Left lobe of liver (tissue), 2 donors: Measurements from ENCODE around the gene TMEM114. TPM values are rescaled to one million over a fixed set of nuclear protein-coding genes. Genes with fewer than 3 reads are reported as not detected.

Source experiments
- ATAC-seq: fragments of 200-7000 bp; cut with Tn5 transposase; one replicate; pipeline ENCODE4 v1.9.1; 2020; ENCODE audit warnings: mild to moderate bottlenecking, moderate library complexity
- DNase-seq: peaks from one replicate; pipeline ENCODE4 v3.0.0-alpha.2; 2020; ENCODE audit warnings: low spot score
- total RNA-seq: library from RNA; stranded (reverse); gene quantifications from one replicate; pipeline ENCODE4 v1.2.1, GENCODE V29; 2021
- donor health status: DM: no; HTN: no; CAD: no; lungs with moderate emphysema.
- donor health status: DM: no; HTN: yes; CAD: no.

Gene TMEM114
- total RNA-seq, 1 donor from 2014 or later: not detected

DNA sequence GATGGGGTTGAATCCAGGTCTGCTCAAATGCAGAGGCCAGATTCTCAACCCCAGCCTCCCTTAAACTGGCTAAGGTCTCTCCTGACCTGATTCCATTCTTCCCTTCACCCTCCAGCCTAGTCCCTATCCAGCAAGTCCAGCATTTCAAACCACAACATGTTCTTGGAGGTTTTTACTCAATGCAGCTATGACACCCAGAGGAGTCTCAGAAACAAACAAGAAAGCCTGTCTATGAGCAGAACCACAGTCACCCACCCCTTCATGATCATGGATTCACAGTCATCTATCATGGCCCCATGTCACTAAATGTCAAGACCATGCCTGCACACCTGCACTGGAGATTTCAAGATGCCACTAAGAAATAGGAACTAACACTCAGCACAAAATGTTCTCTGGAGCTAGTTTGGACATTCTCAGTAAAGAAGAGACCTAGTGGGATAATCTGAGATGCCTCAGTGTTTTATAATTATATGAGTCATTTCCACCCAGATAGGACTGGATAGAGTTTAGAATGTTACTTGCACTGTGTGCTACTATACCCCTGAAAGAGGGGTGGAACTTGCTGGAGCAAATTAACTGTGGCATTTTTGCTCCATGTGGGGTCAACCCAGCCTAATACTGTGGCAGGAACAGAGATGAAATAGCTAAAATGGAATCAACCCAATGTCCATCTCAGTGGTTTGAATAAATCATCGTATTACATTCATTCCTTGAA is 21.7 kb upstream of the TMEM114 start:
- no peak for ATAC-seq
- no peak for DNase-seq

DNA sequence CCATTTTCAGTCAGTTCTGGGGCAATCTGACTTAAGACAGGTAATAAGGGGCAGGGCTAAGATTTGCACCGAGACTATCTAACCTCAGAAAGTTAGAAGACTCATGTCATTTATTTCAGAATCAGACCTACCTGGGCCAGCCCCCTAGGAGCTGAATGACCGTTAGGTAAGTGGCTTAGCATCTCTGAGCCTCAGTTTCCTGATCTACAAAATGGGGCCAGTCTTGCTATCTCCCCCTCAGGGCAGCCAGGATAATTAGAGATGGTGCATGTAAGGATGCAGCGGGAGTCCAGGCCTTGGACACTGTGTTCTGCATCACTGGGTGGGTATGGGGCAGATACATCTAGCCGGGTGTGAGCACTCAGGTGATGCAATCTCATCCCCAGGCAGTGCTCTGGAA is 20.8 kb upstream of the TMEM114 start:
- ATAC-seq (no peak), DNase-seq (no peak)

DNA sequence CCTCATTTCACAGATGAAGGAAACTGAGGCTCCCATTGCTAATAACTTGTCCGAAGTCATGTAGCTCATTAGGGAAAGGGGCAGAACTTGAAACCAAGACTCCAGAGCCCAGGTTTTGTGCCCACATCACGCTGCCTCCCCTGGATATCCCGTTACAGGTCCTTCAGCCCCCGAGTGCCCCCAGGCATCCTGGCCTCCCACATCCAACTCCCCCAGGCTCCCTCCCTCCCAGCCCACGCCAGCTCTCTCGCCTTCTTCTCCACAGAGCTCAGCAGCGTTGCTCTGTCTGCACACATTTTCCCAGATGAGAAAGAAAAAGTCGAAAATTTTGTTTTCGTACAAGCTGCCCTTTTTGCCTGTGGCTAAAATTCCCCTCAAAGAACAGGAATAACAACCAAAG is 16.9 kb upstream of the TMEM114 start:
- DNase-seq: no peak
- ATAC-seq: no peak

DNA sequence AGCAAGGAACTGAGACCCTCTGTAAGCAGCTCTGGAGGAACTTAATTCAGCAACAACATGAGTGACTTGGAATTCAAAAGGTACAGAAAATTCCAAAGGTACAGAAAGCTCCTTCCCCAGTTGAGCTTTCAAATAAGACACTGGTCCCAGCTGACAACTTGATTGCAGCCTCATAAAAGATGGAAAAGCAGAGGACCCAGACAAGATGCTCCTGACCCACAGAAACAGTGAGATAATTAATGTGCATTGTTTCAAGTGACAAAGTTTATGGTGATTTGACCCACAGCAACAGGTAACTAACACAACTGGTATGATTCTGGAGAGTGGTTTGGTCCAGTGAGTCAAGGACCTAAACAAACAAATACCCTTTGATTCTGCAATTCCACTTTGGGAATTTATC is 15.2 kb upstream of the TMEM114 start:
- DNase-seq: no peak
- no peak for ATAC-seq

DNA sequence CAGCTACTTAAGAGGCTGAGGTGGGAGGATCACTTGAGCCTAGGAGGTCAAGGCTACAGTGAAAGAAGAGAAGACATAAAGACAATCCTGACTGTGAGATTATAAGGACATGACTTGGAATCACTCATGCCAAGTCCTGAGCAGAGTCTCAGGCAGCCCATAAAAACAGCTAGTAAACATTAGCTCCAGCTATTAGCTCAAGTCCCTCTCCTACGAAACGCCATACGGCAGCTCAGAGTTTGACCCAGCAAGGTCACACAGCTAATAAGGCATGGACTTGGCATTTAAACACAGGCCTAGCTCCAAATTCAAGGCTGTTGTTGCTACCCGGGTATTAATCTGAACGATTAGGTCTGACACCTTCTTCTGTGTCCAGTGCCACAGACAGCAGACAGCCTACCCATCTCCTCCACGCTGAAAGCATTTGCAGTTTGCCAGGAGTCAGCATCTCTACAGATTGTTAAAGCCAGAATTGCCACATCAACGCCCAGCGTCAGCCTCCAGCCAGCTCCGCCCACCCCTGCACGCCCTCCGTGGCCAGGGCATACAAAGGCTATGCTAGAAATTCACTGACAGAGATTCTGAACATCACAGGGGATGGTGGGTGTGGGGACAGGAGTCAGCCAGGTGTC is 9.9 kb upstream of the TMEM114 start:
- DNase-seq (no peak), ATAC-seq (no peak)

DNA sequence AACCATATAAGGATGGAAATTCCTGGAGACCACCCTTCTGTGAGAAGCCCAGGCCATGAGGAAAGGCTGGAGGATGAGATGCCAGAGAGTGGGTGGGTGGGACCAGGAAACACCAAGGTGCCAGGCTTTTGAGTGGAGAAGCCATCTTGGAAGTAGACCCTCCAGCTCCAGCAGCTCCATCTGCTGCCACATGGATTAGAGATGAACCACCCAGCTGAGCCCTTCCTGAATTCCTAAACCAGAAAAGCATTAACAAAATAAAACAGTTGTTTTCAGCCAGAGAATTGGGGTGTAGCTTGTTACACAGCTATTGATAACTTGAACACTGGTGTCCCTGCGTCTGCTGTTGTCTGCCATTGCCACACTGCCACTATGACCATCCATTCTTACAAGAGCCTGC is 6.3 kb upstream of the TMEM114 start:
- ATAC-seq (no peak), DNase-seq (no peak)

DNA sequence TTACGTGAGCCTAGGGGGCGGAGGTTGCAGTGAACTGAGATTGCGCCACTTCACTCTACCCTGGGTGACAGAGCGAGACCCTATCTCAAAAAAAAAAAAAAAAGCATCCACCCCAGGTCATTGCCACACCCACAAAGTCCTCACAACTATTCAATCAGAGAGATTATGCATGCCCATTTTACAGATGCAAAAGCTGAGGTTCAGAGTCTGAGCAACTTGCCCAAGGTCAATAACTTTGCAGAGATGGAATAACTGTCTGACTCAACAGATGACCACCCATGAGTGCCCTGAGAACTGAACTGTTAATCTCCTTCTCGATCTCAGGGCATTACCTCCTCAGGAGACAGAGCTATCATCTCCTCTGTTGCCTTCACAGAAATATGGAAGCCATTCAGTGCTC is 5.5 kb upstream of the TMEM114 start:
- no peak for ATAC-seq
- no peak for DNase-seq

DNA sequence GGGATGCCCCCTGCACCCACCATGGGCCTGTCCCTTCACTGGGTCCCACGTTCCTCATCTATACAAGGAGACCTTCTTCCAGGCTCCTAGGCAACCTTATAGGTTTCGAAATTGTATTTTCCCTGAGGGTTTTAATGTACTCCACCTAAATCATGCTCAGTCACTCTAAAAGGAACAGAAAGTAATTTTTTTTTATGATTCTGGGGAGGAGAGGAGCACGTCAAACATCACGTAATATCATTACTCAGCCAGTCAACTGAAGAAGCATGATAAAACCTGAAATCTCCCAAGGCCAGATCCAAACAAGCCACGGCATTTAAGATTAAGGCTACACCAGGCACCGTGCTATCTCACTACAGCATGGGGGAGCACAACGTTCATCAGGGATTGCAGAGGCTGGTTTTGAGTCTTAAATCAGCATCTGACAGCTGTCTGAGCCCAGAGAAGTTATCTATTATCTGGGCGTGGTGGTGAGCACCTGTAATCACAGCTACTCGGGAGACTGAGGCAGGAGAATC is 3.9 kb upstream of the TMEM114 start:
- ATAC-seq (no peak), DNase-seq (no peak)

DNA sequence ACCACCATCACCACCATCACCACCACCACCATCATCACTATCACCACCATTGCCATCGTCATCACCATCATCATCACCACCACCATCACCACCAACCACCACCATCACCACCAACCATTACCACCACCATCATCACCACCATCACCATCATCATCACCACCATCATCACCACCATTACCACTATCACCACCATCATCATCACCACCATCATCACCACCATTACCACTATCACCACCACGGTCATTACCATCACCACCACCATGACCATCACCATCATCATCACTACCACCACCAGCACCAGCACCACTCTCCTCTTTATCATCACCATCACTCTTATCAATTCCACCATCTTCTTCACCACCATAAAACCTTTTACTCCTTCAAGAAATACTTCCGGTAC is 1.1 kb upstream of the TMEM114 start:
- ATAC-seq: no peak
- DNase-seq: no peak

DNA sequence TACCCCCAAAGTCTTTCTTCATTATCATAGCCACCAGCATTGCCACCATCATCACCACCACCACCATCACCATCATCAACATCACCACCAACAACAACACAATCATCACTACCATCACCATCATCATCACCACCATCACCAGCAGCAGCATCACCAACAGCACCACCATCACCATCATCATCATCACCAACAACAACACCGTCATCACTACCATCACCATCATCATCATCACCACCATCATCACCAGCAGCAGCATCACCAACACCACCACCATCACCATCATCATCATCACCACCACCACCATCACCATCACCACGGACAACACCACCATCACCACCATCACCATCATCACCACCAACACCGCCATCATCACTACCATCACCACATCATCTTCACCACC is 500 bp upstream of the TMEM114 start:
- no peak for ATAC-seq
- DNase-seq: no peak

DNA sequence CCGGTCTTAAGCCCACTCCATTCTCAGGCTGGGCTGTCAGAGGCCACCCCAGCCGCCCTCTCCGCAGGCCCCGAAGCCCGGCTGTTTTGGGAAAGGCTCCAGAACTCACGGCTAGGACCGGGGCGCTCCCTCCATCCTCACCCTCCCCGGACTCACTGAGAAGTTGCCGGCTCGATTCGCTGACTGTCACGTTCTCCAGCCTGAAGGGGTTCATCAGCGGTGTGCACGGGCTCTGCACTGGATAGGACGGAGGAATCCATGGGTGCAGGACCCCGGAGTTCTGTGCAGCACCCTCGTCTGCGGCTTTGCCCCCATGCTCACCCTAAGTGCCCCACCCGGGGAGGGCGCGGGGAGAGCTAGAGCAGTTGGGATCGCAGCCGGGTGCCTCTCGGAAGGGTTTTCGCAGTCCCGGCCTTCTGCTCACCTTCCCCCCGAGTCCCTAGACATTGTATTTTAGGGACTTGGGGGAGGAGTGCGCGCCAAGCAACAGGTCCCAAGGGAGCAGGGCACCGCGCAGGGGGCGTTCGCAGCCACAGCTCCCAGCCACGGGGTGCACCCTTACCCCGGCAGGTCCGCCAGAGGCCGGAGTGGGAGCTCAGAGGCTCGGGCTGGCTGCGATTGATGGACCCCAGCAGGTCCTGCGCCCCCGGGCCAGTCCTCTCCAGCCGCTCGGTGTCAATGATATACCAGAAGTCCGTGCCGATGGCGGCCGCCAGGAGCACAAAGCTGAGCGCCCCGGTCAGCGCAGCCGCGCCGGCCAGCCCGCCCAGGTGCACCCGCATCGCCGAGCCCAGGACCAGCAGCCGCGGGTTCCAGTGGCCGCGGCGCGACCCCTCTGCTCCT is 1.0 kb downstream of the TMEM114 start:
- ATAC-seq (peak; percentile 66), DNase-seq (no peak)

DNA sequence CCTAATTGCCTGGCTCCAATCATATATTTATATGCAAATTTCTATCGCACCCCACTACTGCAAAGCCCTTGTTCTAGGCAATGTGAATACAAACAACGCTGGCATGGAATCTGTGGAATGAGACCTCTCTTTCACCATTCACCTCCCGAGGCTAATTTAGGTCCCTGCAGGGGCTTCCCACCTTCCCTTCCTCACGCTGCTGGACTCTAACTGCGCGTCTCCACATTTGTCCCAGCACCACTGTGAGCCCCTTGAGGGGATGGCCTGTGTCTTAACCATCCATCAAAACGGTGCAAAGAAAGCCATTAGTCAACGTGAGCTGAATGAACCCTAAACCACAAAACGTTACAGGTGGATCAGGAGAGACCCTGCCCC is 1.6 kb downstream of the TMEM114 start:
- ATAC-seq (no peak), DNase-seq (no peak)

DNA sequence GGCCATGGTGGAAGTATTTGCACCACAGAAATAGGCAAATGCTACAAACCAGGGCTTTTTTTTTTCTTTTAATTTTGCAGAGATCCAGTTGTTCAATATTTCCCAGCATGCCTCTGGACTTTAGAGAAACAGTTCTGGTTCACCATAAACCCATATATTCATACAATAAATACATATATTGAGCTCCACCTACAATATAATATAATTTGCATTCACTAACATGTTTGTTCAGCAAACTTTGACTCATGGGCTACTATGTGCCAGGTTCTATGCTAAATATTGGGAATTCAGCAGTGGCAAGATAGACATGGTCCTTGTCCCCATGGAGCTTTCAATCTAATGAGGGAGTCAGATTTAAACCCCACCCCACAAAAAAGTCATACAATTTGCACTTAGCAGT is 3.2 kb downstream of the TMEM114 start:
- ATAC-seq: no peak
- no peak for DNase-seq

DNA sequence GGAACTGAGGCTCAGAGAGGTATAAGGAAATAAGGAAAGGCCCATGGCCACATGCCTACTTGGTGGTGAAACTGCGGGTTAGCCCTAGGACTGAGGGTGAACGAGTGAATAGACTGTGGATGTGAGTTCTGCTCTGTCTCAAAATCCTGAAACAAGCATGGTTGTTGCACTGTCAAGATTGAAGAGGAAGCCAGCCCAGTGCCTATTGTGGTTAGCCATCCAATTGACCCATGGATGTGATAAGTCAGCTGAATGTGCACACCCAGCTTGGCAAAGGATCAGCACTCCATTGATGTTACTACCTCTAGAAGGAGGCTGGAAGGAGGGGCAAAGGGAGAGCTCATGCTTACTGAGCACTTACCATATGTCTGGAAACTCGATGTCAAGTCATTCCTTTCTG is 4.5 kb downstream of the TMEM114 start:
- DNase-seq: no peak
- ATAC-seq: no peak

DNA sequence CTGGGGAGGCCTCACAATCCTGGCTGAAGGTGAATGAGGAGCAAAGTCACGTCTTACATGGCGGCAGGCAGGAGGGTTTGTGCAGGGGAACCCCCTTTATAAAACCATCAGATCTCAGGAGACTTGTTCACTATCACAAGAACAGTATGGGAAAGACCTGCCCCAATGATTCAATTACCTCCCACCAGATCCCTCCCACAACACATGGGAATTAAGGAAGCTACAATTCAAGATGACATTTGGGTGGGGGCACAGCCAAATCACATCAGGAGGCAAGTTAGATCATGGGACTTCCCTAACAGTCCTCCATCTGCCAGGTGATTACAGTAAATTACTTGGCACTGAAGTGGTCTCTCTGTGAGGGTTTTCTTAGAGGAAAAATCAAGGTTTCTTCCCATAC is 5.3 kb downstream of the TMEM114 start:
- no peak for DNase-seq
- ATAC-seq: no peak

DNA sequence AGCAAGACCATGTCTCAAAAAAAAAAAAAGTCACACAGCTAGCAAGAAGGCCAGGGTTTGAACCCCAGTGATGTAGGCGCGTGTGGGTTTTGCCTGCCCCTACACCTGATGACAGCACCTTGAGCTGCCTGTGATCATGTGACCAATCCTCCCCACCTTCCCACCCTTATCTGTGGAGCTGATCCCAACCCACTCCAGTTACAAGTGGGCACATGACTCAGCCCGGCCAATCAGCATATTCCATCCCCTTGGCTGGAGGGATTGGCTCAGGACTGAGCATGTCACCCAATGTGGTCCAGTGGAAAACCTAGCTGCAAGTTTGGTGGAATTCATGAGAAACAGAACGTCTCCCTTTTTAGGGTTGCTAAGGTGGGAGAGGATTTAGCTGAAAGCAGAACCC is 6.6 kb downstream of the TMEM114 start:
- ATAC-seq (no peak), DNase-seq (no peak)

DNA sequence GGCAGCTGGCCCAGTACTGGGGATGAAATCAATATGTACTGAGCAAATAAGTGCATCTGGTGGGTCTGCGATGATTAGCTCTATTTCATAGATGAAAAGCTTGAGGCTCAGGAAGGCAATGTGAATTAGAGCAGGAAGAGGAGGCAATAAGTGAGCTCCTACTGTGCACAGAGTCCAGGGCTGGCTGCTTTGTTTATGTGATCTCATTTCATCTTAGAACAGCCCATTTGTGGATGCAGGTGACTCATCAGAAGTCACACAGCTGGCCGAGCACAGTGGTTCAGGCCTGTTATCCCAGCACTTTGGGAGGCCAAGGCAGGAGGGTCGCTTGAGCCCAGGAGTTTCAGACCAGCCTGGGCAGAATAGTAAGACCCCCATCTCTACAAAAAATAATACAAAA is 7.1 kb downstream of the TMEM114 start:
- no peak for ATAC-seq

DNA sequence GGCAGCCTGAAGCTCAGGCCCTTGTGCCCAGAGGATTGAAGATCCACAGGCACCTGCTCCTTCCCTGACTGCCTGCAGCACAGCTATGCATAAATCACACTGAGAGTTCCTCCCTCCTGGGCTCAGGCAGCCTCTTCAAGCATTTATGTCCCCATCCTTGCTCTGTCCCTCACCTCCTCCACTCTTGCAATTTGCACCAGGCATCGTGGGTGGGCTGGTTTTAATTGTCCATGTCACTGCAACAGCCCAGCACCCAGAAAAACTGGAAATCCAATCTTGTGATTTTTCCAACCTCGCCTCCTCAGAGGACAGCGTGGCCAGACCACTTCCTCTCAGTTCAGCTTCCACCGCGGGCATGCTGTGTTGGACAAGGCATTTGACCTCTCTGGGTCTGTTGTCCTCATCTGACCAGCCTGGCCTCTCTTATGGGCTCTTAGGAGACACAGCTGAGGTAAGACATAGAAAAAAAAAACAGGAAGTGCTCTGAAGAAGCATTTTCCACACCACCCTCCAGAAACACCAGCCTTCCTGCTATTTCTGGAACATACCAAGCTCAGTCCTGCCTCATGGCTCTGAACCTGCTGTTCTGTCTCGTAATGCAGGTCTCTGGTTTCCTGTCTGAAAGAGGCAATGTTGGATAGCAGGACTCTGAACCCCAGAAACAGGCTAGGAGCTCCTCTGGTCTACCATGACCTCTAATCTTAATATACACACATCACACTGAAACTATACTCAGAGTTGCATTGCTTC is 8.3 kb downstream of the TMEM114 start:
- ATAC-seq: peak; percentile 53
- DNase-seq: no peak

More for the DNA sequence above, 7.1 kb downstream of the TMEM114 start:
- no peak for DNase-seq

DNA sequence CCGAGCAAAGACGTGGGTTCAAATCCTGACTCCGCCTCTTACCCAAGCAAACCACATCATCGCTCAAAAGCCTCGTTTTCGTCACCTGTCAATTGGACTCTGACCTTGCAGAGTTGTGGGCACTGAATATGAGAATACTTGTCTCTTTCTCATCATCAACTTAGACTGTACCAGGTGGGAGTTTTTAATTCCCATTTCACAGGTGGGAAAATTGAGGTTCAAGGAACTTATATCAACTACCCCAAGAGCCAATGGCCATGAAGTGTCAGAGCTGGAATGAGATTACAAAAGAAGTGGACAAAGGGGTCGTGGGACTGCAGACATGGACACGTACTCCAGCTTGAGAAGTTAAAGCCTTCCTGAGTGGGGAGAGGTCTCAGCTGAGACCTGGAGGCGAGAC is 10.8 kb downstream of the TMEM114 start:
- no peak for DNase-seq
- no peak for ATAC-seq

DNA sequence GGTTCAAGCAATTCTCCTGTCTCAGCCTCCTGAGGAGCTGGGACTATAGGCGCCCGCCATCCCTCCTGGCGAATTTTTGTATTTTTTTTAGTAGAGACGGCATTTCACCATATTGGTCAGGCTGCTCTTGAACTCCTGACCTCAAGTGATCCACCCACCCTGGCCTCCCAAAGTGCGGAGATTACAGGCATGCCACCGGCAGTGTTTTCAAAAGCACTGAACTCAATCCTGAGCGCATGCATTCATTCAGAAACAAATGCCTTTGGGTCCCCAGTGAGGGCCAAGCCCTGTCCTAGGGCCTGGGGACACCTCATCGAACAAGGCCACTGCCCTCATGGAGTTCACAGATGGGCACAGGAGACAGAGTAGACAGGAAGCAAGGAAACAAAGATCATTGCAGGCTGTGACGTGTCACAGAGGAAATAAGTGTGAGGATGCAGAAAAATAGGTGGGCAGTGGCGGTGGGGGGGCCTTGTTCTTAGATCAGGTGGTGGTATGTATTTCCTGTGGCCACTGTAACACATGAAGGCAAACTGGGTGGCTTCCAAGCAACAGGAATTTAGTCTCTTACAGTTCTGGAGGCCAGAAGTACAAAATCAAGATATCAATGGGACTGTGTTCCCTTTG is 12.5 kb downstream of the TMEM114 start:
- ATAC-seq (no peak), DNase-seq (no peak)
